ENCODE data around the gene ZSCAN5A. TPM values are rescaled to one million over a fixed set of nuclear protein-coding genes. Genes with fewer than 3 reads are reported as not detected.

ZSCAN5A gene
- polyA plus RNA-seq, 1 of the 3 experiments (the other 2 are of a cell fraction) = 6.8 TPM

DNA sequence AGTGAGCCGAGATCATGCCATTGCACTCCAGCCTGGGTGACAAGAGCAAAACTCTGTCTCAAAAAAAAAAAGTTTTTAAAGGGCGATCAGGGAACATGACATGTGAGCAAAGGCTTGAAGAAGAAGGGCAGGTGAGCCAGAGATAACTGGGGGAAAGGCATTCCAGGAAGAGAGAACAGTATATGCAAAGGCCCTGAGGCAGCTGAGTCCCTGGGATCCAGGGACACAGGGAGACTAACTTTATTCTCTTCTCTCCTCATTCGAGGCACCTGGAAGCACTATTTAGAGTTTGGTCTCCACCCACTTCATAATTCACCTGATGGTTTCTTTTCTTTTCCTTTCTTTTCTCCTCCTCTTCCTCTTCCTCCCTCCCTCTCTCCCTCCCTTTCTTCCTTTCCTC is 17.6 kb downstream of the ZSCAN5A start:
- TF ChIP-seq, protein P1, sequence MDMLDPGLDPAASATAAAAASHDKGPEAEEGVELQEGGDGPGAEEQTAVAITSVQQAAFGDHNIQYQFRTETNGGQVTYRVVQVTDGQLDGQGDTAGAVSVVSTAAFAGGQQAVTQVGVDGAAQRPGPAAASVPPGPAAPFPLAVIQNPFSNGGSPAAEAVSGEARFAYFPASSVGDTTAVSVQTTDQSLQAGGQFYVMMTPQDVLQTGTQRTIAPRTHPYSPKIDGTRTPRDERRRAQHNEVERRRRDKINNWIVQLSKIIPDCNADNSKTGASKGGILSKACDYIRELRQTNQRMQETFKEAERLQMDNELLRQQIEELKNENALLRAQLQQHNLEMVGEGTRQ (IDR thresholded peaks at IDR 0.05; ENCODE audit: borderline replicate concordance, low read depth, low read length) = no peak
- no peak for TF ChIP-seq RFX5 (IDR thresholded peaks at IDR 0.05; ENCODE audit: low read length)
- TF ChIP-seq TCF12 (IDR thresholded peaks at IDR 0.05) = no peak
- TF ChIP-seq MXI1 (IDR thresholded peaks at IDR 0.05; ENCODE audit: low read depth, low read length) = no peak
- TF ChIP-seq FOSL2 (IDR thresholded peaks at IDR 0.05; ENCODE audit: borderline replicate concordance, low read depth) = no peak
- TF ChIP-seq GATA2 (CRISPR knock-in tag; IDR thresholded peaks at IDR 0.05) = no peak
- no peak for TF ChIP-seq NFIC (IDR thresholded peaks at IDR 0.05; ENCODE audit: borderline replicate concordance)
- no peak for TF ChIP-seq MEF2A (IDR thresholded peaks at IDR 0.05; ENCODE audit: borderline replicate concordance, low read depth)
- no peak for TF ChIP-seq EP300 (IDR thresholded peaks at IDR 0.05; ENCODE audit: borderline replicate concordance in 1 of 2, low read depth in 1 of 2, low read length in 1 of 2)
- no peak for TF ChIP-seq FOXJ3 (CRISPR knock-in tag; IDR thresholded peaks at IDR 0.05)
- no peak for TF ChIP-seq TEAD4 (IDR thresholded peaks at IDR 0.05; ENCODE audit: borderline replicate concordance, insufficient read depth)
- TF ChIP-seq, protein P2, sequence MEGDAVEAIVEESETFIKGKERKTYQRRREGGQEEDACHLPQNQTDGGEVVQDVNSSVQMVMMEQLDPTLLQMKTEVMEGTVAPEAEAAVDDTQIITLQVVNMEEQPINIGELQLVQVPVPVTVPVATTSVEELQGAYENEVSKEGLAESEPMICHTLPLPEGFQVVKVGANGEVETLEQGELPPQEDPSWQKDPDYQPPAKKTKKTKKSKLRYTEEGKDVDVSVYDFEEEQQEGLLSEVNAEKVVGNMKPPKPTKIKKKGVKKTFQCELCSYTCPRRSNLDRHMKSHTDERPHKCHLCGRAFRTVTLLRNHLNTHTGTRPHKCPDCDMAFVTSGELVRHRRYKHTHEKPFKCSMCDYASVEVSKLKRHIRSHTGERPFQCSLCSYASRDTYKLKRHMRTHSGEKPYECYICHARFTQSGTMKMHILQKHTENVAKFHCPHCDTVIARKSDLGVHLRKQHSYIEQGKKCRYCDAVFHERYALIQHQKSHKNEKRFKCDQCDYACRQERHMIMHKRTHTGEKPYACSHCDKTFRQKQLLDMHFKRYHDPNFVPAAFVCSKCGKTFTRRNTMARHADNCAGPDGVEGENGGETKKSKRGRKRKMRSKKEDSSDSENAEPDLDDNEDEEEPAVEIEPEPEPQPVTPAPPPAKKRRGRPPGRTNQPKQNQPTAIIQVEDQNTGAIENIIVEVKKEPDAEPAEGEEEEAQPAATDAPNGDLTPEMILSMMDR (IDR thresholded peaks at IDR 0.05) = no peak
- TF ChIP-seq CHD2 (IDR thresholded peaks at IDR 0.05; ENCODE audit: low read length, partially characterized antibody) = no peak
- no peak for TF ChIP-seq REST (IDR thresholded peaks at IDR 0.05; ENCODE audit: low read depth, low read length)
- H3K27me3 ChIP-seq (ENCODE audit: insufficient read depth) = no peaks in the 10 kb centered on the region

More for the DNA sequence above, 17.6 kb downstream of the ZSCAN5A start:
- no peak for DNase-seq
- no peak overlapping the region for H2AFZ ChIP-seq (ENCODE audit: low read depth)
- CTCF ChIA-PET = no interaction called here
- no peaks in the 10 kb centered on the region for H4K20me1 ChIP-seq (ENCODE audit: insufficient read depth)
- no peak overlapping the region for H3K27ac ChIP-seq (ENCODE audit: low read depth in 2 of 2, low read length in 1 of 2)
- H3K9me3 ChIP-seq = no peaks in the 10 kb centered on the region
- POLR2A ChIA-PET = no interaction called here
- H3F3A ChIP-seq (replicated peaks; ENCODE audit: insufficient read depth) = no peaks in the 10 kb centered on the region
- H3K4me1 ChIP-seq (ENCODE audit: control insufficient read depth in 1 of 2, insufficient read depth in 2 of 2, low read depth in 1 of 2, low read length in 1 of 2) = no peaks in the 10 kb centered on the region
- 88% methylated on average over 3 of the region's 3 CpGs for WGBS (ENCODE audit: low lambda C conversion rate)
- no peaks in the 10 kb centered on the region for H3K9me2 ChIP-seq
- peaks cover 6 to 17% of the 10 kb centered on the region in 2 experiments for H3K36me3 ChIP-seq (replicated peaks in 1 of 2; ENCODE audit: control insufficient read depth in 1 of 2, insufficient read depth in 2 of 2, low read length in 1 of 2)
- no peak overlapping the region for H3K4me2 ChIP-seq
- H3K9ac ChIP-seq = no peak overlapping the region
- no peak overlapping the region for H3K4me3 ChIP-seq (ENCODE audit: low read depth in 2 of 2, low read length in 1 of 2)
- no peaks in the 10 kb centered on the region for H3K79me2 ChIP-seq (ENCODE audit: insufficient read depth)
